Stimulated activated CD8-positive, alpha-beta memory T cell treated with anti-CD3 and anti-CD28 coated beads, Interleukin-4, amount 100 ng/mL, for 1 hour (primary cell): ENCODE results near the gene PCGF1.
A peak's percentile ranks its signal among the peaks of the same experiment; 100 is the strongest.
"Not testable (repeated sequence)": the region's sequence is repeated elsewhere in the genome, so short reads cannot be mapped to it uniquely, and the experiment has no call there.

Experiments used
- DNase-seq, 2 donors: peaks; one replicate each; pipeline ENCODE4 v3.0.0-alpha.2; 2020; ENCODE audit warnings: low read depth in 2 of 2, low spot score in 1 of 2

PCGF1 gene

DNA sequence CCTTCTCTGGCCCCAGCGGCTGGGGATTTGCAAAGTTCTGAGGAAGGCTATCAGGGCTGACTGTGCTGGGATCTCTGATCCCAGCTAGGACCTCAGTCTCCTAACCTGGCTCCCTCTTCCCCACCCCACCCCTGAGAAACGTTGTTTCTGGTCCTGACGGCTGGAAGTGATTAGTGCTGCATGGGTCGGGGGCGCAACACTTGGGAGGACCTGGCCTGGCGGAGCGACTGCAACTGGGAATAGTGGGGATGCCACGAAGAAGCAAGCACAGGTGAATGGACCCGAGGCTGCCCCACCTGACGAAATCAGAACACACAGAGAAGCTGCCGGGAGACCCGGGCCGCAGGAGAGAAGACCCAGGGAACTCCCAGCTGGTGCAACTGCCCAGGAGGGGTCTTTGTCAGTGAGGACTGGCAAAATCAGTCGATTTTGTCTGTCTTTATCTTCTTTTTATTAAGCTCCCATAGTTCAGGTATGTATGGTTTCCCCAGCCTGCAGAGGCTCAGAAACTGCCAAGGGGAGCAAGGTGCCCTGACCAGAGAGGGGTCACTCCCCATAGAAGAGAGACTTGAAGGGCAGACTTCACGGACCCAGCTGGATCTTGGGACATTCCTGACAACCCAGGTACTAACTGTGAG is 7.4 kb downstream of the PCGF1 start:
- DNase-seq = no peak

DNA sequence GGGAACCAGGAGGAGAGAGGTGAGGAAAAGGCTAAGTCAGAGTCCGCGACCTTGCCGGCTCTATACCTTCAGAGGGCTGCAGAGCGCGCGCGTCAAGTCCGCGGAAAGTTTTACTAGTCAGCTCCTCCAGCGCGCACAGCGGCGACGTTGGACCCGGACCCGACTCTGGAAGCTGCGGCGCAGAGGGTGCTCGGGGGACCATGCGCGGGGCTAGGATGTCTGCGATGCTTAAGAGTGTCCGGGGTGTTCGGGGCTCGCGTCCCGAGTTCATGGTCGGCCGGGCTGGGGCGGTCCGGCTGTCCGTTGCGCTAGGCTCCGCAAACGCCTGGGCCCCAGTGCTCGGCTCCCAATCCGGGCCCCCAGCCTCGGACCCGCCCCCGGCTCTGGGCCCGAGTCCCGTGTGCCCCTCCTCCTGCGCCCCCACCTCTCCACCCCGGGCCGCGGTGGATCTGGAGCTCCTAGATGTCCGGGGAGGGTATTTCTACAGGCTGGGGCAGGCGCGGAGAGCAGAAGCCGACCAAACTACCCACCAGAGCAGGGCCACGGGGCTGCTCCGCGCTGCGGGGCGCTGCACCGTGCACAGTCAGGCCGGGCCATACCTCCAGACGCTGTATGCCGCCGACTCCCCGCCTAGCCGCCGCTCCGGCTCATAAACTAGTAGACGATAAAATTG is 8.1 kb downstream of the PCGF1 start, which contains the start of gene LBX2:
TSS of gene LBX2 (minus strand) at position 337 of the 673 bp plus-strand sequence. CDS start at position 271, 66 bp downstream.
- no peak for DNase-seq

DNA sequence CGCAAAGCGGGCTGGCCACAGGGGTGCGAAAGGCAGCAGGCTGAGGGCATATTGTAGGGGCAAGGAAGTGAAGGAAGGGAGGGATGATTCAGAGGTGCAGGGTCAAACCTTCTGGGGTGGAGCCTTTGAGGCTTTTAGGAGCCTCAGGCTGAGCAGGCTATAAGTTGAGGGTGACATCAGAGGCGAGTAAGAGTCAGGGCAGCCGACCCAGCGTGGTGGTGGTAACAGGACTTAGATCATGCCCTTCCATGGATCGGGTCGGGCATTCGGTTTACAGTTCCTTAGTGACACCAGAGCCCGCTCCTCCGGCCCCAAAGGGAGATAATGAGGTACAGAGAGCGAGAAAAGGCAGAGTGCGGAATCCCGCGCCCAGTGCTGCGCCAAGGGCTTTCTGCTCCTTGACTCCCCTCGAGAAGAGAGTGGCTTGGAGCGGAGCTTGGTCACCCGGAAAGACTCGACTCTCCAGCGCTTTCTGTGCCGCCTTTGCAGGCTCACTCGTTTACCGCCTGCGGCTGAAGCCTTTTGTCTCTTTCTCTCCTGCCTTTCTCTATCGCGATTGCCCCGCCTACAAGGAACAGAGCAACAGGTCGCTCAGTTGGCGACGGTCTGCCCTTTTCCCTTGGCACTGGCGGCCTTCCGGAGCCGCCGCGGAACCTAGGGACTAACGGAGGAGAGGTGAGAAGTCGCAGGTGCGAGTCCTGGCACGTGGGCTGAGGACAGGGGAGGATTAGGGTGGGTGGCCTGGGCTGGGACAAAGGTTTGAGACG is 8.8 kb downstream of the PCGF1 start:
- no peak for DNase-seq

DNA sequence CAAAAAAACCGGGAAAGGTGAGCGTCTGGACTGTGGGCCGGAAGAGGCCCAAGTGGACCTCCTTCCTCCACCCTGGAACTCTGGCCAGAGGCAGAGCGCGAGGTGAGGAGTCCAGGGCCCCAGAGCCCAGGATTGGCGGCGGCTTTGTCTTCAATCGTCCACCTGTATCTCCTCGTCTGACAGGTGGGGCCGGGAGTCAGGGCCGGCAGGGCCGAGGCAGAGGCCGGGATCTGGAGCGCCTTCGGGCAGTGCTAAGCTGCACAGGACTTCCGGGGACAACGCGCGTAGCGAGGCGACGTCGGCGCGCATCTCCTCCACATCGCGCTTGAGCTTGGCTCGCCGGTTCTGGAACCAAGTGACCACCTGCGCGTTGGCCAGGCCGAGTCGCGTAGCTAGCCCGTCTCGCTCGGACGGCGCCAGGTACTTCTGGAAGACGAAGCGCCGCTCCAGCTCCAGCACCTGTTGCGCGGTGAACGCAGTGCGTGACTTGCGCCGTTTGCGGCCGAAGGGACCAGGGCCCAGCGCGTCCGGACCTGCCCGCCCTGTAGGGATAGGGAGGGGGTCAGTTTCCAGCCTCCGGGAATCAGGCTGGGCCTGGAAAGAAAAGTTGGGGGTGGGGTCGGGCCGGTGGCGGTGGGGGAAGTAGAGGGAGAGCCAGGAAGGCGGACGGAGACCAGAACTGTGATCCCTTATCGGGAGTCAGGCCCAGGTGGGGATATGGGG is 9.6 kb downstream of the PCGF1 start:
- no peak for DNase-seq

DNA sequence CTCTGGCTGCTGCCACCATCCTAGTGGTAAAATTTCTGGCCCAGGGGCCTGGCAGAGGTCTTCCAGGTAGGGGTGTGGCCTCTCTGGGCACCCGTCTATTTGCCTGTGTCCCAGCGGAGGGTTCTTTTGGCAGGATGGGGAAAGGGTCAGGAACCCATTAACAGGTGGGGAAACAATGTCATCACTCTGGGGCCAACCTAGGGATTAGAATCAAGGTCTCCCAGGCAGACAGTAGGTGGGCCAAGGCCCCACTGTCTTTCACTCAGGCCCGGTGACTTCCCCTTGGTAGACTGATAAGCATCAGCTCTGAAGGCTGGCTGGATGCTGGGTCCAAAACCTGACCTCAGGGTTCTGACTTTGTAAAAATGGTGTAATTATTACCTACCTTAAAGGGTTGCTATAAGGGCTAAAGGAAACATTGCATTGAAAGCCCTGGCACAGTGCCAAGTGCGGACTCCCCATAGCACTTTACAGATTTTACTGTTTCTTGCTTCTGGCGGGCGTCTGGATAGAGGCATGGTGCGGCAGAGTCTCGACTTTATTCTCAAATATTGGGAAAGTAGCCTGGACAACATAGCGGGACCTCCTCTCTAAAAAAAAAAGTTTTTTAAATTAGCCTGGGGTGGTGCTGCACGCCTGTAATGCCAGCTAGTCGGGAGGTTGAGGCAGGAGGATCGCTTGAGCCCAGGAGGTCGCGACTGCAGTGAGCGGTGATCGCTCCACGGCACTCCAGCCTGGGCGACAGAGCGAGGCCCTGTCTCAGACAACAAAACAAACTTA is 10.3 kb downstream of the PCGF1 start:
- no peak for DNase-seq

DNA sequence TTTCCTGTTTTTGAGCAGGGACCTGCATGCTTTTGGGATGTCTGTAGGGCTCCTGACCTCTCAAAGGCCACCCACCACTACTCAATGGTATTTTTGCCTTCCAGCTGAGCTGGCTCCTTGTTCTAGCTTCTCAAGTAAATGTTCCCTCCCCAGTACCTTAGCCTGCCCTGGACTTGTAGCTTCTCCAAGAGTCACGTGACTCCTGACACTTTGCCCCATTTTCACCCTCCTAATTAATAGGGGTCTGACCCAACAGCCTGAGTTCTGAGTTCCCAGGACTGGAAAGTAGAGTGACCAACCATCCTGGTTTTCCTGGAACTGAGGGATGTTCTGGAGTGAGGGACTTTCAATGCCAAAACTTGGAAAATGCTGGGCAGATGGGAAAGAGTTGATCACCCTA is 12.1 kb downstream of the PCGF1 start:
- no peak for DNase-seq

DNA sequence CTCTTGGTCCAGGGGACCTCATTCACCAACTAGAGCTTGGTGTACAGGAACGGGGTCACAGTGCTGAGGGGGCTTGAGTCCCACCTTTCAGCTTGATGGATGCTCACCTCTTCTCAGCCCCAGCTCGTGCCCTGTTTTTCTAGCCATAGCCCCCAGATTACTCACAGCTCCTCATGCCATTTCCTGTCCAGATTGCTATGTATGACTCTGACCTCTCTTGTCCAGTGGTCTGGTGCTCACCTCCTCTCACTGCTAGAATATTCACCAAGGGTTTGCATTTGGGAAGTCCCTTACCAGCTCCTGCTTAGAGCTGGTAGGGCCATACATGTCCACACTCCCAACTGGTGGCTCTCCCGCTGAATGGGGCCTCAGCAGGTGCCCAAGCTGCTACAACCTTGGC is 13.9 kb downstream of the PCGF1 start:
- DNase-seq = no peak

DNA sequence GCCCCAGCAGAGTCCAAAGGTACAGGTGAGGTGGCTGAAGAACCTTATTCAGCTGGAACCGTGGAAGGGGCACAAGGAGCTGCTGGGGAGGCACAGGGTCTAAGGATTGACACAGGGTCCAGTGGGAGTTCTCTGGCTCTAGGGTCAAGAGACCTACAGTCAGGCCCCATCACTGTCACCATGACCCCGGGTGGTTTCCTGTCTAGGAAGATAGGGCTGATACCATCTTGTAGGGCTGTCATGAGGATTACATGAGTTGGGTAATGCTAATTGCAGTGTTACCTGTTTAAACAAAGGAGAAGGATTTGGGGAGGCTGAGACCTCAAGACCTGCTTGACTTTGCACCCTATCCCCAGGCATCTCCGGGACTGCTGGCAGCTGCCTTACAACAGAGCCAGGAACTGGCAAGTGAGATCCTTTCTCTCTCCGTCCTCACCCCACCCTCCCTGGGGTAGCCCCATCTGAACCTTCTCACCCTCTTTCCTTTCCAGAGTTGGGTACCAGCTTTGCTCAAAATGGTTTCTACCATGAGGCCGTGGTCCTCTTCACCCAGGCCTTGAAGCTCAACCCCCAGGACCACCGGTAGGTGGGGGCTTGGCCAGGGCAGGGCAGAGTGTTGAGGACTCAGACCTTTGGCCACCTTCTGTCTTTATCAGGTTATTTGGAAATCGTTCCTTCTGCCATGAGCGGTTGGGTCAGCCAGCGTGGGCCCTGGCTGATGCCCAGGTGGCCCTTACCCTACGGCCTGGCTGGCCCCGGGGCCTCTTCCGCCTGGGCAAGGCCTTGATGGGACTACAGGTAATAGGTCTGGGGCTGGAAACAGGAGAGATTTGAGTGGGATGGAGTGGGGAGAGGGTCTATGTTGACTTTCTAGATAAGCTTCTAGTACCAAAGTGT is 15.6 kb downstream of the PCGF1 start:
- DNase-seq = no peak

DNA sequence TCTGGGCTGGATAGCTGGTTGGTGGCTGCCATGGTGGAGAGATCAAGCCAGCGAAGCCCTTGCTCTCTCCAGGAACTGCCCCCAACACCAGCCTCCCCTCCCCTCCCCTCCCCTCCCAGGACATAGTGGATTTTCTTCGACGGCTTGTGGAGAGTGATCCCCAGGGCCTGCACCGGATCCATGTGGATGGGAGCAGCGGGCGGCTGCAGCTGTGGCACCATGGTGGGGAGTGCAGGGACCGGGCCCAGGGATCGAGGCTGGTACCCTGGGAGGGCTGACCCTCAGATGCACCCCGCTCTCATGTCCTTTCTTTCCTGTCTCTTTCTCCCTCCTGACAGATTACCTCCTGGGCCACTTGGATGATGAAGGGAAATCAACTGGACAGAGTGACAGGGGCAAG is 17.6 kb downstream of the PCGF1 start:
- DNase-seq = no peak

DNA sequence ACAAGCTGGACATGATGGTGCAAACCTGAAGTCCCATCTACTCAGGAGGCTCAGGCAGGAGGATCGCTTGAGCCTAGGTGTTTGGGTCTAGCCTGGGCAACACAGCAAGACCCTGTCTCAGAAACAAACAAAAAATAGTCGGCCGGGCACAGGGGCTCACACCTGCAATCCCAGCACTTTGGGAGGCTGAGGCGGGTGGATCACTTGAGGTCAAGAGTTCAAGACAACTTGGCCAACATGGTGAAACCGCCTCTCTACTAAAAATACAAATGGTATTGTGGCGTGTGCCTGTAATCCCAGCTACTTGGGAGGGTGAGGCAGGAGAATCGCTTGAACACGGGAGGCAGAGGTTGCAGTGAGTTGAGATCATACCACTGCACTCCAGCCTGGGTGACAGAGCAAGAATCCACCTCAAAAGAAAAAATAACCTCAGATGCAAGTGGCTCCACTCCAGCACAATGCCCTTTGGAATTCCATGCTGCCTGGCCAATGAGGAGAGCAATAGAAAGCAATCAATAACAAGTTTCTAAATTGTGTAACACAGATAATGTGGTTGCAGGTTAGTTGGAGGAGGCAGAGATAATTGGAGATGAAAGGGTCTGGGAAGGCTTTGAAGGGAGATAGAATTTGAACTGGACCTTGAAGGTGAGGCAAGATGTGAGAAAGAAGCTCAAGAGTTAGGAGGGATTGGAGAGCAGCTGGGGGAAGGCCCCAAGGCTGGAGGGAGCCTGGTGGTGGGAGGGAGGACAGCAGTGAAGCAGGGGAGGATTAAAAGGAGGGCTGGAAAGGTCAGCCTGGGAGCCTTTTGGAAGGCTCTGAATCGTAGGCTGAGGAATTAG is 18.6 kb downstream of the PCGF1 start:
- no peak for DNase-seq

DNA sequence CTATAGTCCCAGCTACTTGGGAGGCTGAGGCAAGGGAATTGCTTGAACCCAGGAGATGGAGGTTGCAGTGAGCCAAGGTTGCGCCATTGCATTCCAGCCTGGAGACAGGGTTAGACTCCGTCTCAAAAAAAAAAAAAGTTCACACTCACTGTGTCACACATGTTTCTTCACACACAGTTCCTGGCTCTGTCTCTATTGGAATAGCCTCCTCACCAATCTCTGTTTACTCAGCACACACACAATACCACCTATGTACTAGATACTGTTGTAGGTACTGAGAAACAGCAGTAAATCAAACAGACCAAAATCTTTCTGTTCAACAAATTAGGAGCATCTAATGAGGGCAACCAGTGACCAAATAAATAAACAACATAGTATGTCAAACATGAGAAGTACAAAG is 21.4 kb downstream of the PCGF1 start:
- DNase-seq = no peak

DNA sequence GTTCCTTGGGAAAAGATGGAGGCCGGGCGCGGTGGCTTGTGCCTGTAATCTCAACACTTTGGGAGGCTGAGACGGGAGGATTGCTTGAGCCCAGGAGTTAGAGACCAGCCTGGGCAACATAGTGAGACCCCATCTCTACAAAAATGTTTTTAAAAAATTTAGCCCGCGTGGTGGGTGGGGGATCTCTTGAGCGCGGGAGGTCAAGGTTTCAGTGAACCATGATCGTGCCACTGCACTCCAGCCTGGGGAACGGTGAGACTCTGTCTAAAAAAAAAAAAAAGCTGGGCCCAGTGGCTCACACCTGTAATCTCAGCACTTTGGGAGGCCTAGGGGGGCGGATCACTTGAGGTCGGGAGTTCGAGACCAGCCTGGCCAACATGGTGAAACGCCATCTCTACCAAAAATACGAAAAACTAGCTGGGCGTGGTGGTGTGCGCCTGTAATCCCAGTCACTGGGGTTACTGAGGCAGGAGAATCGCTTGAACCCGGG is 23.8 kb downstream of the PCGF1 start:
- not testable (repeated sequence) for DNase-seq

DNA sequence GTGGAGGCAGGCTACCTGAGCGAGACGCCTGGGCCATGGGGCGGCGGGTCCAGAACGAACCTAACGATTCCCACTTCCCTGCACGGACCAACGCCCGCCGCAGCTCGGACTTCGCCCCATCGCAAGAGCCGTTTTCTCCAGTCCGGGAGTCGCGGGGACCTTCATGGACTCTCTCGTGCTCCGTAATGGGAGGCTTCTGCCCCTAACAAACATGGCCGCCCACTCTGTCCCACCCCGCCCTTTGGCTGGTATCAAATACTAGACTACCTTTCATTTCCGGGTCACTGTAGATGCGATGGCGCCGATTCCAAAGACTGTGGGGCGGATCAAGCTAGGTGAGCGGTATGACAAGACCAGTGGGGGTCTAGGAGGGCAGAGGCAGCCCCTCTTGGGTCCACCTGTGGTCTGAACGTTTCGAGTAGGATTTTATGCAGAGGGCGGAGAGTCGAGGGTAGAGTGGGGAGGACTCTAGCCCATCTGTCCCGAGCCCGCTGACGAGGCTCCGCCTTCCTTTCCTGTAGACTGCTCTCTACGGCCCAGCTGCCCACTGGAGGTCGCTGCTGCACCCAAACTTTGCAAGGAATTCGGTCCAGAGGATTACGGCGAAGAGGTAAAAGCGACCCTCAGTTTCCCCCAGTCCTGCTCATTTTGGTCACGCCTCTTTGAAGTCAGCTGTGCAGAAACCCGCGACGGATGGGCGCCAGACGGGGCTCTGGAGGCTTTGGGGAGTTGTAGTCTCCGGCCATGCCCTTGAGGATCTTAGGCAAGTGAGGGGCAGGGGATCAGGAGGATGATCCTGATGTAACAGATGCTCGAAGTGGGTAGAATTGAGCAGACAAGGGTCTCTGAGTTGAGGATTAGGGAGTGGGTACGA is 24.5 kb downstream of the PCGF1 start, which contains the start of the genes CCDC142 and TTC31:
TSS of gene CCDC142 (minus strand) at position 198 of the 874 bp plus-strand sequence. CDS start at position 37, 161 bp downstream.
TSS of gene TTC31 (plus strand) at position 281 of the 874 bp plus-strand sequence. CDS start at position 296, 15 bp downstream.
- peak; percentile 82 to 86 for DNase-seq

DNA sequence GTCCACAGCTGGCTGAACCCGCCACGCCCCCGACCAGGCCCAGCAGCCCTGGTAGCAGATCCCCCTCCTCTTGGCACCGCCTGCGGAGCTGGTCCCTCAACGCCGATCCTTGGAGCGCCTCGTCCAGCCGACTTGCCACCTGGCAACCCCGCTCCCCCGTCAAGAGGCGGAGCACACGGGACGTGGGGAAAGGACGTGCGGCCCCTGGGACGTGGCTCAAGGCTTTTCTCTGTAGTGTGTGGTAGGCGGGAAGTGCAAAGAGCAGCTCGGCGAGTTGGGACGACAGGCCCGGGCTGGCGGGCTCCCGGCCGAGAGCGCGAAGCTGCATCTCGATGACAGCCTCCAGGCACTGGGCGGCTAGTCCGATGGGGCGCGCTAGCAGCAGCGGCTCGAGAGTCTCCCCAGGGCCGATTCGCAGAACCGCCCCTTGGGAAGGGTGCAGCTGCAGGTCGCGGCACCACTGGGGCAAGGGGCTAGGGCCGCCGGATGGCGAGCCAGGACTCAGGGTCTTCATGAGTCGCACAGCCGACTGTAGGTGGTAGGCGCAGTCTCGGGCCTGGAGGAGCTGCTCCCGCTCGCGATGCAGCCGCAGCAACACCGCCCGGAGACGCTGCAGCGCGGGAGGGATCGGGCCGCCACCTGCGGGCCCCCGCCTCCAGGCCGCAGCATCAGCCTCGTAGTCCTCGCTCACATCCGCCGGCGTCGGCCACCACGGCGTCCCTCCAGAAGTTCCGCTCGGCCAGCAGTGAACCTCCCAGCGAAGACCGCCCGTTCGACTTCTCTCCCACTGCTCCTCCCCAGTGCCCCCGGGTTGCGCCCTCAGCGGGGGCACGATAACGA is 25.3 kb downstream of the PCGF1 start:
- DNase-seq = no peak

DNA sequence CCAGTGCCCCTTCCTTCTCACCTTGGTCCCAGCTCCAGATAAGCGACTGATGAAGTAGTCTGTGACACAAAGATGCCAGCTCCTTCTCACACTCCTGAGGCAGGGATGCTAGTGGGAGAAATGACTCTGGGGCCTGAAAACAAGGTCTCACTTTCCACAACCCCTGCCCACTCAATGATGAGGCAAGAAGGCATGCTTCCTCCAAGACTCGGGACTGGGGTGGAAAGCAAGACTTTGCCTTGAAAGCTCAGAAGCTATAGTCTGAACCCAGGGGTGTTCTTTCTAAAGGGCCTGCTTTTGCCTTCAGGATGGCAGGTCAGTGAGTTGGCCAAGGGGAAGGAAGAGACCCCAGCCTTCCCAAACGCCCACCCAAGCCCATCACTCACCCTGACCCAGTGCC is 26.1 kb downstream of the PCGF1 start:
- DNase-seq = no peak

DNA sequence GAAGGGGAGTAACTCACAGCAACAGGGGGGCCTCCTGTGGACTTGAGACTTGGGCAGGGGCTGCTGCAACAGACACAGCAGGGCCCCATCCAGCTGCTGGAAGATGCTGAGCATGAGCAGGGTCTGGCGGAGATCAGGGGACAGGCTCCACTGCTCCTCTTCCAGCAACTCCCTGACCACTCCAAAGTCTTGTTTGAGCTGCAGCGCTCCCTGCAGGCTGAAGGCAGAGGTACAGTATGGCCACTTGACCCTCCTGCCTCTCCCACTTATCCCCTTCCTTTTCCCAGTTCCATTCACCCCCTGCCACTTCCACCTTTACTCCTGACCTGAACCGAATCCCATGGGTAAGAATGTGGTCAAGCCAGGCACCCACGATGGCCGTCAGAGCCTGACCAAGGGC is 32.6 kb downstream of the PCGF1 start:
- DNase-seq = no peak

DNA sequence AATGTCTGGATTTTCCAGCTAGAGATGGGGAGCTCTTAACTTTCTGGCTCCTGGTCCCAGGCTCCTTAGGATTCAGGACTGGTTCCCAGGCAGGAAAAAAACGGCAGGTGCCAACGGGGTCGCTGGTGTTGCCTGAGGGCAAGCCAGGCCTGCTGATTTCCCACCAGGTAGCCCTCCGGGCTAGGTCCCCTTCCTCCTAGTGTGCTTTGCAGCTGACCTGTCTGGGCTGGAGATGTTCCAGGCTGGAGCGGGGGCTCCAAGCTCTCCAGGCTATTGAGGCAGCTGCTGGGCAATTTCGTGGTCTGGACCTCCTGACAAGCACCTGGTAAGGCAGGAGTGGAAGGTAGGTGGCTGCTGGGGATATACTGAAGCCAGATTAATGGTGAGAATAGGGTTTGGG is 33.0 kb downstream of the PCGF1 start:
- DNase-seq = no peak
